HG02840 (cell line): ENCODE data around the gene SMIM9.
"Not testable (repeated sequence)": the region's sequence is repeated elsewhere in the genome, so short reads cannot be mapped to it uniquely, and the experiment has no call there.

Experiments used
- ATAC-seq: cut with Tn5 transposase; IDR thresholded peaks from one replicate; pipeline ENCODE4 v1.9.1; 2021; ENCODE audit warnings: mild to moderate bottlenecking, moderate library complexity, moderate number of reproducible peaks; ENCODE audit not compliant: unreplicated experiment, low FRiP score

Gene SMIM9

GRCh38 chrX:154816326-154816898 lies 18.1 kb downstream of the SMIM9 start:
- ATAC-seq = not testable (repeated sequence)

GRCh38 chrX:154815274-154815818 lies 19.1 kb downstream of the SMIM9 start:
- ATAC-seq = no peak

- no peak for ATAC-seq
These were observed 20.7 kb downstream of the SMIM9 start for GRCh38 chrX:154813801-154814200.

DNA sequence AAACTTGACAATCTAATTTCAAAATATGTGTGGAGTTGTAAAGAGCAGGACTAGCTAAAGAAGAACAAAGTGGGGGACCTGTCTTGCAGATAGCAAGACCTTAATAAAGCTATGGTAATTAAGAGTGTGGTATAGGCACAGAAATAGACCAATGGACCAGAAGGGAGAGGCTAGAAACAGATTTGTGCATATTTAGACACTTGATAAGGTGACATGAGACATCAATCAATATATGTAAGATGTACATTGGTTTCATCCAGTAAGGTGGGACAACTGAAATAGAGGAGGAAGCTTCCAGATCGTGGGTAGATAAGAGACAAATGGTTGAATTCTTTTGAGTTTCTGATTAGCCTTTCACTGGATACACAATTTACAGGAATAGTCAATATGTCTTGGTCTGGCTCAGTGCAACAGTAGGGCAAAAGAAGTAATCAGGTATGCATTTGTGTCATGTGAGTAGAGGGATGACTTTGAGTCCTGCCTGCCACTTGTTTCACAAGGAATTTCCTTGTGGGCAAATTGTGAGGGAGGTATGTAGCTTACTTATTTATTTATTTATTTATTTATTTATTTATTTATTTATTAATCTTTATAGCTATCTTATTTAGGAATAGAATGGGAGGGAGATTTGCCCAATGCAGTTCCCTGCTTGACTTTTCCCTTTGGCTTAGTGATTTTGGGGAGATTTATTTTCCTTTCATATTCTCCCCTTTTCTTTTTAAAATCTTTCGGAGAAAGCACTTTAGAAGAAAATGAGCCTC lies 21.9 kb downstream of the SMIM9 start:
- no peak for ATAC-seq

GRCh38 chrX:154809939-154810665 lies 24.4 kb downstream of the SMIM9 start:
- no peak for ATAC-seq

DNA sequence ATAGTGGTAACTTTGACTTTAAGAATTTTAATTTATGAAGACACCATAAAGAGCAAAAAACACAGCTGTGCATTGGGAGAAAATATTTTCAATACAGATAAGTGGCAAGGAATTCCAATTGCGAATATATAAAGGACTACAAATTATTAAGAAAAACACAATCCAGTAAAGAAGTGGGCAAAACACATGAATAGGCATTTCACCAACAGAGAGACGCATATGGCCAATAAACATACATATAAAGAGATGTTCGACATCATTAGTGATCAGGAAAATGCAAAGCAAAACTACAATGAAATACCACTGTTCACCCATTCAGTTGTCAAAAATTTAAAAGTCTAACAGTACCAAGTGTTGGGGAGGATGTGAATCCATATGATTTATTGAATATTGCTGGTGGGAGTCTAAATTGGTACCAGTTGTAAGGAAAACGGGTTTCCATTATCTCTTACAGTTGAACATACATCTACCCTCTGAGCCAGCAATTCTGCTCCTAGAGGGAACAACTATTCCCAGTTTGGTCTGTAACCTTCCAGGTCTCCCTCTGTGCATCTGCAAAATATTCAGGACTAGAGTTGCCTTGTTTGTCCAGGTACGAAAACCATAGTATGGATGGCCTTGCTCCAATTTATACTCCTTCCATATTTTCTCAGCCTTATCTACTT lies 27.5 kb downstream of the SMIM9 start:
- ATAC-seq = no peak

- ATAC-seq = no peak
These were observed 28.8 kb downstream of the SMIM9 start for GRCh38 chrX:154805696-154806091.

GRCh38 chrX:154804957-154805695 lies 29.3 kb downstream of the SMIM9 start, which contains the start of gene MPP1:
Gene MPP1 (minus strand): TSS chrX:154805485. CDS start chrX:154805373, 112 bp downstream.
- peak; percentile 80 for ATAC-seq

GRCh38 chrX:154804261-154804956 lies 30.1 kb downstream of the SMIM9 start:
- ATAC-seq = no peak

DNA sequence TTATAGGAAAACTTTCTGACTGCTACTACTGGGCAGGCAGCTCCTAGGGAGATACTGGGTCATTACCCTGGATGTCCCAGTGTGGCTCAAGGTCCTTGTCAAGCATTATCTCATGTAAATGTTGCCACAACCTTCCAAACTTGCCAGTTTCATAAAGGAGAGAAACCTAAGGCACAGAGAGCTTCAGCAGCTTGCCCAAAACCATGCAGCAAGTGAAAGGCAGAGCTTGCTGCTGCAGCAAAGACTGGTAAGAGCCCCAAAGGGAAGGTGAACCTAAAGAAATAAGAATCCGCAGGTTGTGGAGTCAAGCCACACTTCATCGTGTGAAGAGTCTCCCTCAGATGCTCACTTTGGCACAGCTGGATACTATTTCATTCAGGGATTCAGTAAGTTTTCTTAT lies 31.5 kb downstream of the SMIM9 start:
- no peak for ATAC-seq

- ATAC-seq = no peak
These were observed 33.8 kb downstream of the SMIM9 start for GRCh38 chrX:154800478-154801210.

- no peak for ATAC-seq
These were observed 34.7 kb downstream of the SMIM9 start for GRCh38 chrX:154799556-154800348.

DNA sequence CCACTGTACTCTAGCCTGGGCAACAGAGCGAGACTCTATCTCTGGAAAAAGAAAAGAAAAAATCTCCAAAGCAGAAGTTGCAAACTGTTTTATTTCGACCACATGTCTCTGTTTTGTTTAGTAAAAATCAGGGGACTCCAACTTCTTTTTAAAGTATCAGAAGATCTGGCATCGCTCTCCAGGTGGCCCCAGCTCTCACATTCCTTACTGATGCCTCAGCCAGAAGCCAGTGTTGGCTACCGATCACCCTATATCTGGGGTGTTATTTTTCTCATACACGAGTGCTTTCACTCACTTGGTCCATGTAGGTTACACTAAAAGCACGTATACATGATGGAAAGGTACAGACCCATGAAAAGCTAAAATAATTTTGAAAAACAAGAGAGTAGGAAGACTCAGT lies 37.5 kb downstream of the SMIM9 start:
- no peak for ATAC-seq

DNA sequence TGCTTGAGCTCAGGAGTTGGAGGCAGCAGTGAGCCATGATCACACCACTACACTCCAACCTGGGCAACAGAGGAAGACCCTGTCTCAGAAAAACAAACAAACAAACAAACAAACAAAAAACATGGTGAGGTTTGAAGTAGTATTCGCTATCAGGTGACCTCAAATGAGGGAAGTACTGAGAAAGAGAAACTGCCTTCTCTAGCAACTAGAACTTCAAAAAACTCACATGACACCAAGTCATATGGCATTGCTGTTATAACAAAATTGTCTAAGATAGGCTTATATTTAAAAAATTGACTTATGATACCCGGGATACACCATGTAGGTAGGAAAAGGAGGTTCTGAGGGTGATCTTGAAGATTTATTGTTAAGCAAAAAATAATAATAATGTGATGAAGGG lies 39.4 kb downstream of the SMIM9 start:
- ATAC-seq = no peak

GRCh38 chrX:154793084-154793795 lies 41.2 kb downstream of the SMIM9 start:
- ATAC-seq = no peak

DNA sequence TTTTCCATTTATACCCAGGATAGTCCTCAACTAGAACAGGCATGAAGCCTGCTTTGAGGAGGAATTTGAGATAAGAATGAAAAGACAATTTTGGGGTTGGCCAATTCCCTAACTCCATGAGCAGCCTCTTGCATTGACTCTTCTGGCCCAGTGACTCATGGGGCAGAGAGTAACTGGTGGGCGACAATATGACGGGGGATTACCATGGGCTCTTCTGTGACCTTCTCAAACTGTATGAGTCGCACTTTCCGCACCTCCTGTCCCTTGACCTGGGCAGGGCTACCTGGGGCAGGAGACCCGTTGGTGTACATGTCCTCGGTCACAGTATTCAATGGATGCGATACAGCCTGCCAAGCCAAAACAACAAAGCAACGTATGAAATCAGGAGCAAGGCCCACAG lies 42.5 kb downstream of the SMIM9 start:
- ATAC-seq = no peak

DNA sequence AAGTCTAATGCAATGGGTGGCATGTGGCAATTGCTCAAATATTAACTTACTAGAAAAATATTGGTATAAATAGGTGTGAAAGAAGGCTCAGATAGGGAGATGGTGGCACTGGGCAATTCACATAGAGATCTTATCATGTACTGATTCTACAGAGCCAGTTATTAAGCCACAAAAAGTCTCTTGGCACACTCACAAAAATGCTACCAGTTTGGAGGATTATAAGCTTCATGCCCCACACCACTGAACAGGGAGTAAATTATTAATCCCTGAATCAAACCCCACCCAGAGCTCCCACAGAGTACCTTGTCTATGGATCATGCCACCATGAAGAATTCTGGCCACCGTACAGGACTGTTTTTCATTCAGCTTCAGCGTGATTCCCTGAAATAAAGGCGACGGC lies 43.0 kb downstream of the SMIM9 start:
- ATAC-seq = no peak
